DND-41 (cell line): Measurements from ENCODE around the gene AOC2.

Experiments used
- ATAC-seq: fragments of 200-7000 bp; cut with Tn5 transposase; 3 replicates; pipeline ENCODE4 v1.9.1; 2021; ENCODE audit warnings: low read depth; ENCODE audit not compliant: insufficient read depth
- DNase-seq: peaks from one replicate; pipeline ENCODE4 v3.0.0-alpha.2; 2020
- H2AFZ ChIP-seq: 2 replicates; pipeline ENCODE4 v1.6.0; 2012; ENCODE audit warnings: low read depth, low read length
- H3K27ac ChIP-seq: 2 replicates; pipeline ENCODE4 v1.5.1; 2012; ENCODE audit warnings: low read length, inconsistent platforms
- H3K27me3 ChIP-seq: fragments of 200-600 bp; sonication (generic); 2 replicates; pipeline ENCODE4 v1.6.0; 2012; ENCODE audit warnings: low read length, mild to moderate bottlenecking, inconsistent platforms; ENCODE audit not compliant: insufficient read depth, poor library complexity
- H3K36me3 ChIP-seq: 2 replicates; pipeline ENCODE4 v1.5.1; 2012; ENCODE audit warnings: low read length, inconsistent platforms; ENCODE audit not compliant: insufficient read depth
- H3K4me1 ChIP-seq: 2 replicates; pipeline ENCODE4 v1.5.1; 2012; ENCODE audit warnings: mild to moderate bottlenecking, low read length; ENCODE audit not compliant: insufficient read depth
- H3K4me2 ChIP-seq: 2 replicates; pipeline ENCODE4 v1.6.0; 2012; ENCODE audit warnings: mild to moderate bottlenecking, moderate library complexity, low read length, inconsistent platforms; ENCODE audit not compliant: insufficient read depth
- H3K4me3 ChIP-seq, 2 experiments: fragments of 200-600 bp in 1 of 2; shearing (Covaris generic) in 1 of 2; 2 replicates each; pipeline ENCODE4 v1.5.1; 2012 to 2016; ENCODE audit warnings: inconsistent platforms in 2 of 2, low read length in 2 of 2, mild to moderate bottlenecking in 2 of 2, low read depth in 1 of 2, moderate library complexity in 1 of 2
- H3K79me2 ChIP-seq: 2 replicates; pipeline ENCODE4 v1.6.0; 2012; ENCODE audit warnings: low read length, inconsistent platforms; ENCODE audit not compliant: insufficient read depth
- H3K9ac ChIP-seq: 2 replicates; pipeline ENCODE4 v1.6.0; 2012; ENCODE audit warnings: low read depth, mild to moderate bottlenecking, inconsistent platforms, low read length, moderate library complexity
- H3K9me3 ChIP-seq: 2 replicates; pipeline ENCODE4 v1.5.1; 2012; ENCODE audit warnings: low read length, moderate library complexity, mild to moderate bottlenecking, inconsistent platforms; ENCODE audit not compliant: insufficient read depth, severe bottlenecking
- H4K20me1 ChIP-seq: 2 replicates; pipeline ENCODE4 v1.6.0; 2012; ENCODE audit warnings: low read length; ENCODE audit not compliant: insufficient read depth
- EZH2 ChIP-seq: IDR thresholded peaks from 3 replicates; pipeline ENCODE4 v1.6.1; 2012; ENCODE audit warnings: borderline replicate concordance, low read depth, mild to moderate bottlenecking, moderate library complexity, low read length, inconsistent platforms; ENCODE audit not compliant: severe bottlenecking
- TF ChIP-seq, protein P1 (sequence below): IDR thresholded peaks from 2 replicates; pipeline ENCODE4 v1.5.1; 2012; ENCODE audit warnings: borderline replicate concordance, low read length, moderate library complexity, mild to moderate bottlenecking; ENCODE audit not compliant: poor library complexity, severe bottlenecking; ENCODE audit errors: extremely low read depth

AOC2 gene

DNA sequence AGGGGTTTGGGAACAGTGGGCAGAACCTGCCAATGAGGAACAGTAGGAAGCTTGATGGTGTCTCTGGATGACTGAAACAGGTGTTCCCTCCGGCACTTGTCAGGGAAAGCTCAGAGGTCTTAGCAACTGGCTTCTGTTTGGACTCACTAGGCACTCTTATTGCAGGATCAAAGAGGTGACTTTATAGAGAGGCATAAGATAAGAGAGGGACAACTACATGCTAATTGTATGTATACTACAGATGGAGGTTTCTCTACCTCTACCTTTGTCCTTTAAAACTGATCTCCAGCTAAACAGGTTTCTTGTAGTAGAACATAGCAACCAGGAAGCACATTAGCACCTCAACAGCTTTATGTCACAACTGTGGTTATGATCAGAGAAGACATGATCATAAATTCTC lies 38.1 kb upstream of the AOC2 start:
- DNase-seq = no peak
- no peaks in the 10 kb centered on the region for H4K20me1 ChIP-seq

DNA sequence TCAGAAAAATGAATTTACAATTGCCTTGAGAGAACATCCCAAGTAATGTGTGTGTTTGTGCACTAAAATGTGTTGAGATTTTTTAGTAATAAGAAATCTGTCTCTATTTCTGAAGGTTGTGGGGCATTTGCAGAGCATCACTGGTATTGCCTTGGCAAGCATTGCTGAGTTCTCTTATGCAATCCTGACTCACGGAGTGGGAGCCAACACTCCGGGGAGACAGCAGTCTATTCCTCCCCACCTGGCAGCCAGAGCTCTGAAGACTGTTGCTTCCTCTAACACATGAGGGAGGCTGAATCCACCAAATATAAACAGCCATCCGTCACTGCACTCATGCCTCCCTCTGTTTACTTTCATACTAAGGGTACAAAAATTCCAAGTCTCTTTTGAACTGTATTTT lies 35.1 kb upstream of the AOC2 start:
- Histone ChIP-seq H3K9ac (no peak overlapping the region), H3K4me1 (no peaks in the 10 kb centered on the region), H3K9me3 (no peaks in the 10 kb centered on the region), H3K4me3 (no peak overlapping the region), H3K36me3 (peaks cover 33% of the 10 kb centered on the region), H4K20me1 (no peaks in the 10 kb centered on the region), H3K27me3 (no peaks in the 10 kb centered on the region), H3K4me2 (no peak overlapping the region), H2AFZ (no peak overlapping the region), H3K79me2 (no peaks in the 10 kb centered on the region), H3K27ac (no peak overlapping the region)
- DNase-seq (no peak), ATAC-seq (no peak)
- TF ChIP-seq, protein P1, sequence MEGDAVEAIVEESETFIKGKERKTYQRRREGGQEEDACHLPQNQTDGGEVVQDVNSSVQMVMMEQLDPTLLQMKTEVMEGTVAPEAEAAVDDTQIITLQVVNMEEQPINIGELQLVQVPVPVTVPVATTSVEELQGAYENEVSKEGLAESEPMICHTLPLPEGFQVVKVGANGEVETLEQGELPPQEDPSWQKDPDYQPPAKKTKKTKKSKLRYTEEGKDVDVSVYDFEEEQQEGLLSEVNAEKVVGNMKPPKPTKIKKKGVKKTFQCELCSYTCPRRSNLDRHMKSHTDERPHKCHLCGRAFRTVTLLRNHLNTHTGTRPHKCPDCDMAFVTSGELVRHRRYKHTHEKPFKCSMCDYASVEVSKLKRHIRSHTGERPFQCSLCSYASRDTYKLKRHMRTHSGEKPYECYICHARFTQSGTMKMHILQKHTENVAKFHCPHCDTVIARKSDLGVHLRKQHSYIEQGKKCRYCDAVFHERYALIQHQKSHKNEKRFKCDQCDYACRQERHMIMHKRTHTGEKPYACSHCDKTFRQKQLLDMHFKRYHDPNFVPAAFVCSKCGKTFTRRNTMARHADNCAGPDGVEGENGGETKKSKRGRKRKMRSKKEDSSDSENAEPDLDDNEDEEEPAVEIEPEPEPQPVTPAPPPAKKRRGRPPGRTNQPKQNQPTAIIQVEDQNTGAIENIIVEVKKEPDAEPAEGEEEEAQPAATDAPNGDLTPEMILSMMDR = no peak

More for the DNA sequence above, 38.1 kb upstream of the AOC2 start:
- Histone ChIP-seq H2AFZ (no peak overlapping the region), H3K4me1 (no peaks in the 10 kb centered on the region), H3K9me3 (no peaks in the 10 kb centered on the region), H3K9ac (no peak overlapping the region), H3K36me3 (peaks cover 12% of the 10 kb centered on the region), H3K79me2 (no peaks in the 10 kb centered on the region), H3K27ac (no peak overlapping the region), H3K27me3 (no peaks in the 10 kb centered on the region), H3K4me3 (no peak overlapping the region), H3K4me2 (no peak overlapping the region)
- no peak for ATAC-seq
- TF ChIP-seq, protein P1 = no peak

DNA sequence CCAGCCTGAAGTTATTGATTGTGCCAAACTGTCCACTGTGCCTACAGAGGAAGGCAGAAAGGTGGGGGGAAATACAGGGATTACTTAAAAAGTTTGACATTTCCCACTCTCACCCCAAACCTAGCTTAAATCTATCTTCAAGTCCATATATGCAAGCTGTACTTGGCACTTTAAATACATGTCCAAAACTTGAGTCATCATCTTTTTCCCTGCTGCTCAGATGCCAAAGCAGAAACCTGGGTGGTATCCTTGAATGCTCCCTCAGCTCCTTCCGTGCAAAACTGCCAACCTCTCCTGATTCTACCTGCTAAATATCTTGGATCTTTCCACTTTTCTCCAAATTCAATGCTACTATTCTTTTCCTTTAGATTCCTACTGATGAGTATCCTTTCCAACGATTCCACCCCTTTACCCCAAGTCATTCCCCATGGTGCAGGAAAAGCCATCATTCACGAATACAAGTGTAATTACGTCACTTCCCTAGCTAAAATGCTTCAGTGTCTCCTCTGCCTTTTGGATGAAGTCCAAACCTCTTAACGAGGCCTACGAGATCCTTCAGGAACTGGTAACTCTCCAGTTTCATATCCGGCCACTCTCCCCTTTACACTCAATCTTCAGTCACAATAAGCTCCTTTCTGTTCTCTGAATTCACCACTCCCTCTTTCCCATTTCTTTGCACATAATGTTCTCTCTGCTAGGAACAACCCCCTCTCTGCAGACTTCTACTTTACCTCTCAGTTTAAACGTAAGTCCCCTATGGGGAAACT lies 29.6 kb upstream of the AOC2 start:
- Histone ChIP-seq H4K20me1 (no peaks in the 10 kb centered on the region), H2AFZ (no peak overlapping the region), H3K4me1 (no peaks in the 10 kb centered on the region), H3K4me3 (no peak overlapping the region), H3K27ac (no peak overlapping the region), H3K9me3 (no peaks in the 10 kb centered on the region), H3K9ac (no peak overlapping the region), H3K4me2 (no peak overlapping the region), H3K27me3 (no peaks in the 10 kb centered on the region), H3K79me2 (0 out of 2 replicates have a peak, but pooled peaks cover 2% of the 10 kb centered on the region), H3K36me3 (peaks cover 83% of the 10 kb centered on the region)
- no peak for DNase-seq
- TF ChIP-seq, protein P1 = no peak
- TF ChIP-seq EZH2 = no peak
- ATAC-seq = no peak

DNA sequence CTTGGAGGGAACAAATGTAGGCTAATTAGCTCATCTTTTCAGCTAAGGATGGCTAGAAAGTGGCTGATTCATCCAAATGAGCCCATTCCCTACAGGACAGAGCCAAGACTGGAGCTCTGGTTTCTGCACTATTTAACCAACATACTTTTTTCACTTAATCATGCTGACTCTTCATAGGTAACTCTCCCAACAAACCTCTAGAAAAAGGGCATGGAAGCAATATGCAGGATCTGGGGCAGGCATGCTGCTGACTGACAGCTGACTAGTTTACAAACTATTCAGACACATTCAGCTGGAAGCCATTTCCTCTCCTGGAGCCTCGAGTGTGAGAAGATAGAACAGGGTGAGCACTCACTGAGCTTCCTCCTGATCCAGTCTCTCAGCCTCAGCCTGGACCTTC lies 26.5 kb upstream of the AOC2 start:
- no peak for ATAC-seq
- Histone ChIP-seq H3K79me2 (peaks cover 20% of the 10 kb centered on the region), H3K27me3 (no peaks in the 10 kb centered on the region), H2AFZ (no peak overlapping the region), H3K27ac (no peak overlapping the region), H3K9ac (no peak overlapping the region), H4K20me1 (no peaks in the 10 kb centered on the region), H3K4me2 (no peak overlapping the region), H3K9me3 (no peaks in the 10 kb centered on the region), H3K36me3 (peaks cover 92% of the 10 kb centered on the region), H3K4me3 (no peak overlapping the region), H3K4me1 (peaks cover 11% of the 10 kb centered on the region)
- no peak for DNase-seq
- TF ChIP-seq, protein P1 = no peak
- TF ChIP-seq EZH2 = no peak
